Stimulated activated CD8-positive, alpha-beta memory T cell treated with anti-CD3 and anti-CD28 coated beads, Interleukin-4, amount 100 ng/mL, for 1 hour (primary cell): Measurements from ENCODE around the gene GPC3.
"Not testable (repeated sequence)": the region's sequence is repeated elsewhere in the genome, so short reads cannot be mapped to it uniquely, and the experiment has no call there.

ENCODE experiments used
- DNase-seq, 2 donors: peaks; one replicate each; pipeline ENCODE4 v3.0.0-alpha.2; 2020; ENCODE audit warnings: low read depth in 2 of 2, low spot score in 1 of 2

The GPC3 gene

GRCh38 chrX:133783274-133783673 is 202.1 kb downstream of the GPC3 start:
- DNase-seq, result no peak

GRCh38 chrX:133781174-133781573 is 204.2 kb downstream of the GPC3 start:
- no peak for DNase-seq

GRCh38 chrX:133776072-133776471 is 209.3 kb downstream of the GPC3 start:
- peak; percentile 6 to 9 for DNase-seq

- no peak for DNase-seq
These were observed 210.6 kb downstream of the GPC3 start for GRCh38 chrX:133774807-133775206.

GRCh38 chrX:133771086-133771646 is 214.2 kb downstream of the GPC3 start:
- DNase-seq, result no peak

GRCh38 chrX:133762976-133763548 is 222.3 kb downstream of the GPC3 start:
- DNase-seq, result not testable (repeated sequence)

GRCh38 chrX:133754657-133755056 is 230.7 kb downstream of the GPC3 start:
- no peak for DNase-seq

- no peak for DNase-seq
These were observed 235.4 kb downstream of the GPC3 start for GRCh38 chrX:133749951-133750350.

GRCh38 chrX:133749370-133749769 is 236.0 kb downstream of the GPC3 start:
- no peak for DNase-seq

- no peak for DNase-seq
These were observed 238.2 kb downstream of the GPC3 start for GRCh38 chrX:133747196-133747595.

GRCh38 chrX:133746593-133746992 is 238.8 kb downstream of the GPC3 start:
- DNase-seq, result no peak

GRCh38 chrX:133745349-133745748 is 240.0 kb downstream of the GPC3 start:
- no peak for DNase-seq

GRCh38 chrX:133742602-133743305 is 242.6 kb downstream of the GPC3 start:
- DNase-seq, result no peak

GRCh38 chrX:133741303-133741702 is 244.1 kb downstream of the GPC3 start:
- no peak for DNase-seq

GRCh38 chrX:133726642-133727041 is 258.8 kb downstream of the GPC3 start:
- DNase-seq, result no peak

GRCh38 chrX:133726211-133726630 is 259.2 kb downstream of the GPC3 start:
- DNase-seq, result no peak

GRCh38 chrX:133723930-133724329 is 261.5 kb downstream of the GPC3 start:
- no peak for DNase-seq

GRCh38 chrX:133722756-133723155 is 262.6 kb downstream of the GPC3 start:
- DNase-seq, result no peak

- not testable (repeated sequence) for DNase-seq
These were observed 265.1 kb downstream of the GPC3 start for GRCh38 chrX:133720269-133720668.

- DNase-seq, result no peak
These were observed 269.7 kb downstream of the GPC3 start for GRCh38 chrX:133715715-133716114.

GRCh38 chrX:133709501-133709900 is 275.9 kb downstream of the GPC3 start:
- DNase-seq, result no peak

GRCh38 chrX:133706890-133707289 is 278.5 kb downstream of the GPC3 start:
- no peak for DNase-seq

GRCh38 chrX:133702230-133702629 is 283.2 kb downstream of the GPC3 start:
- no peak for DNase-seq
